ENCODE measurements around the gene EPB41L3. TPM values are rescaled to one million over a fixed set of nuclear protein-coding genes. Genes with fewer than 3 reads are reported as not detected.

The EPB41L3 gene
- total RNA-seq, 1 experiment from 2014 or later = not detected

DNA sequence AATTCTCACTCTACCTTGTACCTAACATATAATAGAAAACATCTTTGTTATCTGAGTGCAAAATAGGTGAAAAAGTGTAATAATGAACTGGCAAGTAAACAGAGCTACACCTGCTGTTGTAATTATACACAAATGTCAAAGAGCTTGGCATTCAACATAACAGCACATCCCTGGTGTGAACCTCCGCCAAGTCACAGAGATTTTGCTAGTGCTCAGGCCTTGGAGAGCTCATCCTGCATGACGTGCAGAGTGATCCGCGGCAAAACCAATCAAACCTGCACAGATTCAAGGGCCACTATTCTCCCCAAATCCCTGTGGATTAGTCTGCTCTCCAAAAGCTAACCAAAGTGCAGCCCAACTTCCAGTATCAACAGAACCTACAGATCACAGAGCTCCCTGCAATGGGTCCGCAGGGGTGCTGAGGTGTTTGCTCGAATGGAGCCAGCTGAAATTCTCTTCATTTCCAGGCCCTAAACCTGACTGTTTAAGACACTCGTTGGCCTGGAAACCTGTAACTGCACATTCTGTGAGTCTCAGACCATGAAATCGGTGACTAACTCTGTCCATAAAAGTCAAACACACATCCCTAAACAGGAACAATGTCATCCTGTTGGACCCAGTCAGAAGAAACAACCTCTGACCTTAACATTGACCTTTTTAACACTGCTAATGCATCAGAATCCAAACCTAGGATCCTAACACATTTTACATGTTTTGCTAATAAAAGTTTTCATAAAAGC, 111.8 kb downstream of the EPB41L3 start:
- Histone ChIP-seq H3K4me2 (ENCODE audit: low read depth, low read length, poor library complexity, severe bottlenecking) (no peak overlapping the region), H3K79me2 (ENCODE audit: low read length) (no peaks in the 10 kb centered on the region), H3K27ac (ENCODE audit: low read length) (no peak overlapping the region), H3K9me3 (ENCODE audit: low read length) (no peaks in the 10 kb centered on the region), H3K4me1 (ENCODE audit: low read length) (no peaks in the 10 kb centered on the region), H2AFZ (ENCODE audit: low read length) (no peak overlapping the region), H3K4me3 (ENCODE audit: low read length) (no peak overlapping the region), H3K27me3 (ENCODE audit: low read length) (no peaks in the 10 kb centered on the region), H4K20me1 (ENCODE audit: insufficient read depth, low read depth, low read length) (no peaks in the 10 kb centered on the region), H3K9ac (ENCODE audit: low read length) (no peak overlapping the region), H3K36me3 (ENCODE audit: insufficient read depth, low read length) (no peaks in the 10 kb centered on the region), H3K9me2 (replicated peaks; ENCODE audit: insufficient read depth, low read length) (no peaks in the 10 kb centered on the region)
- DNase-seq = no peak

DNA sequence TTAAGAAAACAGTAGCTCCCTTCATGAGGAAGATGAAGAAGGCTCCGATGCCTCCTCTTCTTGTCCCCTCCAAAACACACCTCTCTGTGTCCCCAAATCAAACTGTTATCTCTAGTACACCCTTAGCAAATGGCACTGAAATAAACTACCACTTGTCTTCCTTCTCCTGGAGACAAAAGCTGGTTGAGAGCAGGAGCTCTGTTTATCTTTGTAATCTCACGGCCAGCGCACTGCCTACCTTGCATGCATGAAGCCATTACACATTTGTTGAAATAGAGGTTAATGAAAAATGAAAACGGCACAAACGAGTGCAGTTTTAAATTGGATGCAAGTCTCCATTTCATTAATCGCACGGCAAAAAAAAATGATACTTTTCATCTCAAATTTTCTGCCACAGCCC, 113.7 kb downstream of the EPB41L3 start:
- no peaks in the 10 kb centered on the region for H3K9me2 ChIP-seq (replicated peaks; ENCODE audit: insufficient read depth, low read length)
- no peak overlapping the region for H2AFZ ChIP-seq (ENCODE audit: low read length)
- H3K79me2 ChIP-seq (ENCODE audit: low read length) = no peaks in the 10 kb centered on the region

DNA sequence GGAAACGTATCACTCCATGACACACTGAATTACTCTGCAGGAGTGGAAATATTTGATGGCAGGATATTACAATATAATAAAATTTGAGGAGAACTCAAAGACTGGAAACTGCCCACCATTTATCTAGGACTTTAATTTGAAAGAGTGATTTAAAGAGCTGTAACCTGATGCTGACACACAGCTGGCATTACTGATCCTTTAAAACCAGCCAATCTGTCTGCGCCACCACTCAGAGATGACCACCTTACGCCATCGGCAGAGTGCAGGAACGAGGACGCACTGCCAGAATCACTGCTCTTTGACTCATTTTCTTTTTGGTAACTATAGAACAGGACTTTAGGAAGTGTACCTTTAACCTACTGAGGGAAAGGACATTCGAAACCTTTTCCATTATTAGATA, 114.1 kb downstream of the EPB41L3 start:
- H3K4me1 ChIP-seq (ENCODE audit: low read length) = no peaks in the 10 kb centered on the region
- no peaks in the 10 kb centered on the region for H3K79me2 ChIP-seq (ENCODE audit: low read length)
- H3K27me3 ChIP-seq (ENCODE audit: low read length) = no peaks in the 10 kb centered on the region
- H3K9me2 ChIP-seq (replicated peaks; ENCODE audit: insufficient read depth, low read length) = no peaks in the 10 kb centered on the region
- H3K9ac ChIP-seq (ENCODE audit: low read length) = no peak overlapping the region
- H3K36me3 ChIP-seq (ENCODE audit: insufficient read depth, low read length) = no peaks in the 10 kb centered on the region
- no peak overlapping the region for H3K27ac ChIP-seq (ENCODE audit: low read length)
- no peak overlapping the region for H3K4me3 ChIP-seq (ENCODE audit: low read length)
- H3K4me2 ChIP-seq (ENCODE audit: low read depth, low read length, poor library complexity, severe bottlenecking) = no peak overlapping the region
- no peaks in the 10 kb centered on the region for H3K9me3 ChIP-seq (ENCODE audit: low read length)
- H2AFZ ChIP-seq (ENCODE audit: low read length) = no peak overlapping the region
- no peak for DNase-seq
- H4K20me1 ChIP-seq (ENCODE audit: insufficient read depth, low read depth, low read length) = no peaks in the 10 kb centered on the region

More for the DNA sequence above, 113.7 kb downstream of the EPB41L3 start:
- Histone ChIP-seq H3K9me3 (ENCODE audit: low read length) (no peaks in the 10 kb centered on the region), H3K4me3 (ENCODE audit: low read length) (no peak overlapping the region), H3K9ac (ENCODE audit: low read length) (no peak overlapping the region), H3K27me3 (ENCODE audit: low read length) (no peaks in the 10 kb centered on the region), H3K4me2 (ENCODE audit: low read depth, low read length, poor library complexity, severe bottlenecking) (no peak overlapping the region), H4K20me1 (ENCODE audit: insufficient read depth, low read depth, low read length) (no peaks in the 10 kb centered on the region), H3K27ac (ENCODE audit: low read length) (no peak overlapping the region), H3K4me1 (ENCODE audit: low read length) (no peaks in the 10 kb centered on the region), H3K36me3 (ENCODE audit: insufficient read depth, low read length) (no peaks in the 10 kb centered on the region)
- no peak for DNase-seq

DNA sequence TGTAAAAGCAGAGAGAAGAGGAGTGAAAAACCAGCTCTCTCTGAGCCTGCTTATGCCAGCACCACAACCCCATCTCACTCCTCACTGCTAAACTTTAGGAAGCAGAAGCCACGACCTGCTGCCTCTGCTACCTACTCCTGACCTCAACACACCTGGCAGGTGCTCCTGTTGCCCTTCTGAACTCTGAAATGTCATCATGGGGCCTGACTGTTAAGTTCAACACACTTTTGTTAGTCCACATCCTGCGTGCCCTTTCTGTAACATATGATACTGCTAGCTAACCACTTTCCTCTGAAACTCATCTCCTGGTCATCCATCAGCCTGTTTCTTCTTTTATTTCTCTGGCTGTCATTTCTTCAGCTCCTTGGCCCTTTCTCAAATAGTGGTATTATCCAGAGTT, 118.1 kb downstream of the EPB41L3 start:
- no peak for DNase-seq
- H3K4me1 ChIP-seq (ENCODE audit: low read length) = no peaks in the 10 kb centered on the region
- no peaks in the 10 kb centered on the region for H4K20me1 ChIP-seq (ENCODE audit: insufficient read depth, low read depth, low read length)
- no peak overlapping the region for H2AFZ ChIP-seq (ENCODE audit: low read length)
- no peaks in the 10 kb centered on the region for H3K27me3 ChIP-seq (ENCODE audit: low read length)
- H3K9ac ChIP-seq (ENCODE audit: low read length) = no peak overlapping the region
- no peak overlapping the region for H3K27ac ChIP-seq (ENCODE audit: low read length)
- no peak overlapping the region for H3K4me2 ChIP-seq (ENCODE audit: low read depth, low read length, poor library complexity, severe bottlenecking)
- no peaks in the 10 kb centered on the region for H3K79me2 ChIP-seq (ENCODE audit: low read length)
- H3K9me3 ChIP-seq (ENCODE audit: low read length) = no peaks in the 10 kb centered on the region
- no peak overlapping the region for H3K4me3 ChIP-seq (ENCODE audit: low read length)
- no peaks in the 10 kb centered on the region for H3K9me2 ChIP-seq (replicated peaks; ENCODE audit: insufficient read depth, low read length)
- H3K36me3 ChIP-seq (ENCODE audit: insufficient read depth, low read length) = no peaks in the 10 kb centered on the region

DNA sequence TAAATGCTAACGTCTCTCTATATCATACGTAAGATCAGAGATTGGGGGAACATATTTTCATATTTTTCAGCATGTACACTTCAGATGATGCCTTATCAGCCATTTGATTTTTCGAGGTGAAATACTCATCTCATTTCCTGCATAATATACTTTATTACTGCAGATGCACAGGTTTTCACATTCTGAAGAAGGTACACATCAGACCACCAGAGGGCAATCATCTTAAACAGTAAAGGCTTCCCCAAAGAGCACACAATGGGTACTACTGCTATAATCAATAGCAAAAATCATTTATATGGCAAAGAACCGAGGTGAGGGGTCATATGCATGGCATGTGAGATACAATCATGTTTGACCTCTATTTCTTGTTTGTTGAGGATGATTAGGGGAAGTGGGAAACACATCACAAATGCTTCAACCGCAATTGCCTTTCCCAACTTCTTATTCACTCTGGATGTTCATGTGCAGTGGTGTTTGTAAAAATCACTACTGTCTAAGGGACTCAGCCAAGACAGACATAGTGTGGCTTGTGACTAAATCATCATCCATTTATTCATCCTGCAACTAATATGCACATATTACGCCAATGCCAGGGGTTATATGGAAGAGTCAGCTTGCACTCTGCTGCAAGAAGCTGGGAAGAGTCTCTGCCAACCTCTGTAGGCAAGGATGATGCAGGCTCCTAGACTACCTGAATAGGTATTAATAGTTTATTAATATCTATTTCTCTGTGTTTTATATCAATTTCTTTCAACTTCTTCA, 118.7 kb downstream of the EPB41L3 start:
- Histone ChIP-seq H2AFZ (ENCODE audit: low read length) (no peak overlapping the region), H3K79me2 (ENCODE audit: low read length) (no peaks in the 10 kb centered on the region), H3K9ac (ENCODE audit: low read length) (no peak overlapping the region), H4K20me1 (ENCODE audit: insufficient read depth, low read depth, low read length) (no peaks in the 10 kb centered on the region), H3K9me3 (ENCODE audit: low read length) (no peaks in the 10 kb centered on the region), H3K4me3 (ENCODE audit: low read length) (no peak overlapping the region), H3K27ac (ENCODE audit: low read length) (no peak overlapping the region), H3K36me3 (ENCODE audit: insufficient read depth, low read length) (no peaks in the 10 kb centered on the region), H3K4me2 (ENCODE audit: low read depth, low read length, poor library complexity, severe bottlenecking) (no peak overlapping the region), H3K9me2 (replicated peaks; ENCODE audit: insufficient read depth, low read length) (no peaks in the 10 kb centered on the region), H3K4me1 (ENCODE audit: low read length) (no peaks in the 10 kb centered on the region), H3K27me3 (ENCODE audit: low read length) (no peaks in the 10 kb centered on the region)
- peak; percentile 74 for DNase-seq

DNA sequence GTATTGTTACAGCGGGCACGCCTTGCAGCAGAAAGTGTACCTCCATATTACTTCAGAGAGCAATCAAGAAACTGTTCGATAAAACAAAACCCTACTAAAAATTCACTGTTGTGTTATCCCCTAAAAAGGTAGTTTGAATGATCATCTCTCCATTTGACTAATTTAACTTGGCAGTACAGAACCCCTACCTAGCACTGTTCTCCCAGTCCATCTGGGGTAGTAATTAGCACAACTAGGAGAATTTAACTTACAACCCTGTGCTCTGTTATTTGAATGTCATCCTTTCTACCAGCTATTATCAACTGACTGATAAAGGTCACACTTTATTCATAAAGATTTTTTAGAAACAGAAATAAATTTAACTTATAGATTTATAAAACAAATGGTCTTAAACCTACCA, 121.2 kb downstream of the EPB41L3 start:
- H3K9ac ChIP-seq (ENCODE audit: low read length) = no peak overlapping the region
- H4K20me1 ChIP-seq (ENCODE audit: insufficient read depth, low read depth, low read length) = no peaks in the 10 kb centered on the region
- no peaks in the 10 kb centered on the region for H3K79me2 ChIP-seq (ENCODE audit: low read length)
- no peak overlapping the region for H3K4me2 ChIP-seq (ENCODE audit: low read depth, low read length, poor library complexity, severe bottlenecking)
- DNase-seq = no peak
- H3K9me2 ChIP-seq (replicated peaks; ENCODE audit: insufficient read depth, low read length) = no peaks in the 10 kb centered on the region
- H3K9me3 ChIP-seq (ENCODE audit: low read length) = no peaks in the 10 kb centered on the region
- no peaks in the 10 kb centered on the region for H3K27me3 ChIP-seq (ENCODE audit: low read length)
- H2AFZ ChIP-seq (ENCODE audit: low read length) = no peak overlapping the region
- peaks cover 3% of the 10 kb centered on the region; the same call in 1 of the 2 replicates for H3K4me1 ChIP-seq (ENCODE audit: low read length)
- H3K27ac ChIP-seq (ENCODE audit: low read length) = no peak overlapping the region
- no peaks in the 10 kb centered on the region for H3K36me3 ChIP-seq (ENCODE audit: insufficient read depth, low read length)
- no peak overlapping the region for H3K4me3 ChIP-seq (ENCODE audit: low read length)

DNA sequence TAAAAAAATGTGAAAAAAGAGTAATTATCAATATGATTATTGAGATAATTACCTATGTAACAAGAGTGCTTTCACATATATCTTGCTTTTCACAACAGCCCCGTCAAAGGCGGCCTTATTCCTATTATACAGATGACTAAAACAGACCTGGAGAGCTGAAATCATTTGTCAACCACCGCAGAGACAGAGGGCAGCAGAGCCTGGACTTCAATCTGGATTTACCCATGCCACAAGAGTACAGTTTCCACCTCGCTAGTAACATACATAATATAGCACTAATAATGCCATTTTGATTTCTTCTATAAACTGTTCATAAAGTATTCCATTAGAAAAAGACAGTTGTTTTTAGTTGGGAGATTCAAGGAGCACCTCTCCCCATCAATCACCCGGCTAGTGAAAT, 121.8 kb downstream of the EPB41L3 start:
- Histone ChIP-seq H3K9me2 (replicated peaks; ENCODE audit: insufficient read depth, low read length) (no peaks in the 10 kb centered on the region), H3K4me2 (ENCODE audit: low read depth, low read length, poor library complexity, severe bottlenecking) (no peak overlapping the region), H3K27me3 (ENCODE audit: low read length) (no peaks in the 10 kb centered on the region), H2AFZ (ENCODE audit: low read length) (no peak overlapping the region), H3K9me3 (ENCODE audit: low read length) (no peaks in the 10 kb centered on the region), H4K20me1 (ENCODE audit: insufficient read depth, low read depth, low read length) (no peaks in the 10 kb centered on the region), H3K4me1 (ENCODE audit: low read length) (peaks cover 6% of the 10 kb centered on the region; the same call in 1 of the 2 replicates), H3K4me3 (ENCODE audit: low read length) (no peak overlapping the region), H3K27ac (ENCODE audit: low read length) (no peak overlapping the region), H3K9ac (ENCODE audit: low read length) (no peak overlapping the region), H3K36me3 (ENCODE audit: insufficient read depth, low read length) (no peaks in the 10 kb centered on the region), H3K79me2 (ENCODE audit: low read length) (no peaks in the 10 kb centered on the region)
- DNase-seq = no peak

DNA sequence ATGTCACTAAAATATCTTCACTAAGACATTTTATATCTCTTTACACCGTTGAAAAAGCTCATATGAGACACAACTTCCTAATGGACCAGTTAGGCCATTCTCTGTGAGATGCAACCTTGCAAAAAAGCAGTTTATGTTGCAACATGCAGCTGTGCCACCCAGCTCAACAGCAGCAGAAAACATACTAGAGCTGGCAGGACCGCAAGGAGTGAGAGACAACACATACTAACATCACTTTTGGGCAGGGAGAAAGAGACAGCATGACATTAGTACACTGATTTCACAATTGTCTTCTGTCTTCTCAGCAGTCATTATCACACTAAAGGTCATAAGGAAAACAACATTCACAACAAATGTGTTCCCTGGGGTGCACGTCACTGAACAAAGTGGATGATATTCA, 122.9 kb downstream of the EPB41L3 start:
- Histone ChIP-seq H3K9ac (ENCODE audit: low read length) (no peak overlapping the region), H3K79me2 (ENCODE audit: low read length) (no peaks in the 10 kb centered on the region), H3K4me2 (ENCODE audit: low read depth, low read length, poor library complexity, severe bottlenecking) (no peak overlapping the region), H3K9me3 (ENCODE audit: low read length) (no peaks in the 10 kb centered on the region), H3K9me2 (replicated peaks; ENCODE audit: insufficient read depth, low read length) (no peaks in the 10 kb centered on the region), H3K27ac (ENCODE audit: low read length) (no peak overlapping the region), H3K4me3 (ENCODE audit: low read length) (no peak overlapping the region), H4K20me1 (ENCODE audit: insufficient read depth, low read depth, low read length) (no peaks in the 10 kb centered on the region), H3K4me1 (ENCODE audit: low read length) (peaks cover 6% of the 10 kb centered on the region; the same call in 1 of the 2 replicates), H3K27me3 (ENCODE audit: low read length) (no peaks in the 10 kb centered on the region), H3K36me3 (ENCODE audit: insufficient read depth, low read length) (no peaks in the 10 kb centered on the region), H2AFZ (ENCODE audit: low read length) (no peak overlapping the region)
- no peak for DNase-seq
